NCI-H146 treated with DMSO at 0.1 percent for 48 hours (cell line): ENCODE data around the gene MOB3B.

Source experiments
- DNase-seq: peaks from one replicate; lab custom pipeline; 2025; ENCODE audit not compliant: unreplicated experiment; lab: John Stamatoyannopoulos, UW

MOB3B gene

DNA sequence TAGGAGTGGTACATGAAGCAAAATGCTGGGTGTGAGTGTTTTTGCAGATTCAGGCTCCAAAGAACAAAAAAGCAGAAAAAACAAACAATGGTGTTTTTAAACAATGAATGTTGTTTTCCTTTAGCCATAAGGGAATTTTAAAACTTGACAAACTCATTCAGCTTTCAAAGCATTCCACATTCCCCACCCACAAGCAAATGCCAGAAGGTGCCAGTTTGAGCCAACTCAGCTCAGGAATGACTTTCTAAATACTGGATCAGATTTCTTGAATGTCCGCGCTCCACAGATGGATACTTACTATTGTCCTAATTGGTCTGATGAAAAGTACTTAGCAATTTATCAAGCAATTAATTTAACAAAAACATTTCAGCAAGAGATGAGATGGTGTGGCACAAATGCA, 12.9 kb upstream of the MOB3B start:
- DNase-seq: no peak

- DNase-seq: no peak
These were observed 12.1 kb upstream of the MOB3B start for GRCh38 chr9:27541740-27542139.

GRCh38 chr9:27540502-27540901, 10.9 kb upstream of the MOB3B start:
- DNase-seq: no peak

DNA sequence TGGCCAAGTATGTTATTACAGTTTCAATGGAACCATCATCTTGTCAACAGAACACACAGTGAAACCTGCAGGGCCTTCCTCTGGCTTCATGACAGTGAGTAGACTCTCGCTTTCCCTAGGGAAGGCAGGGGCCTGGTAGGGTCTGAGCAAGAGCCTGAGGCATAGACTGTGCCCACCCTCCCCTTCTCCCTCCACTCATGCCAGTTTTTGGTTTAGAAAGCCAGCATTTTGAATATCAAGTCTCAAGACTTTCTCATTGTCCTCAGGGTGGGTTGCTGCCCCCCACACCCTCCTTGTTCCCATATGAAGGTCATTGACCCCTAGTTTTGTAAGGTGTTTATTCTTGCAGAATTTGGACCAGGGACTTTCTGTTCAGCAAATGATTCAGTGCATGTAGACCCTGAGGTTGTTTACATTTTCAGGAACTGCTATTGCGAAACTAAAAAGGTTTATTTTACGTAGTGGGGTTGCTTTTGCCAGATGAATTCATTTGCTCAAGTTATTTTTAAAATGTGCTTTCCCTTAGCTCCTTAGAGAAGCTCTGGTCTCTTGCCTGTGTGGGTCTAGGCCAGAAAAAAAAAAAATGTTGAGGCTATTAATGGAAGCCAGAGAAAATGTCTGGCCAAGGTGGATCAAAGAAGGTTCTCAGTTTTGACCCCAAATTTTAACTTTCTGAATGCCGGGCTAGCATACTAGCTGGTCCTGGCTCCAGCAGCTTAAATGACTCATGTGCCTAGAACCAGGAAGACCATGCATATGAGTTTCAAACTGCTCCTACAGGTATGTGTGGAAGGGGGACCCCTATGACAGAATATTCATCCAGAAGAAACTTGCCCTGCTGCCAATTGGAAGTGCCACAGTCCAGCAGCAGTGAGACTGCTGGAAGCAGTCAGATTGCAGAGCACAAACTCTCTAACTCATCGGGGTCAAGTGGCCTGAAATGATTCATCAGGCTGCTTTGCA, 10.1 kb upstream of the MOB3B start:
- DNase-seq: no peak

GRCh38 chr9:27538647-27539046, 9.0 kb upstream of the MOB3B start:
- DNase-seq: no peak

GRCh38 chr9:27537756-27538155, 8.1 kb upstream of the MOB3B start:
- no peak for DNase-seq

DNA sequence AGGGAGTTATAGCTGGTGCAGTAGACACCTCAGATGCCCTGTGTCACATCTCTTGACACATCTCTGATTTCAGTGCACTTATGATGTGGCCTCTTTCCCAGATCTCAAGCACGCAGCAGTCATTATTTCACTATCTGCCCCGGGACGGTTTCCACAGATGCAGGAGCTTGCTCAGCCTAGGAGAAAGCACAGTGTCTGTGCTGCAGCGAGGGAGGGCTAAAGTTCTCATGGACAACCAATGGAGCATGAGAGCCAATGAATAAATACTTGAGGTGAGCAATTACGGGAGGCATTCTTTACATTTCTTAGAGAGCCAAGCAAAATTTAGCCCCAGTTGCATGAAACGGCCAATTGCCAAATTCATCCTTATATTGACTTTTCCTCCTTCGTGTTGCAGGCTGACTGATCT, 7.4 kb upstream of the MOB3B start:
- no peak for DNase-seq

DNA sequence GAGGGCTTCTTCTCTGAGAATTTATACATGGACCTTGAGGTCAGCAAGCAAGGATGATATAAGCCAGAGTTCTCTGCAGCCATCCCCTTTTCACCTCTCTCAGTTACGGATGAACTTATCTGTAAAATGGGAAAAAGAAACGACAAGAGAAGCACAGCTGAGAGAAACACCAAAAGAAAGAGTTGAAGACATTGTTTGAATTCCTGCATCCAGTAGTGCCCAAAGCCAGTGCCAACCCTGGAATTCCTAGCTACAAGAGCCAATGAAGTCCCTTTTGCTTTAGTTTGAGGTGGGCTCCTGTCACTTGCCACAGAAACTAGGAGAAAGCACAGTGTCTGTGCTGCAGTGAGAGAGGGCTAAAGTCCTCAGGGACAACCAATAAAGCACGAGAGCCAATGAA, 6.6 kb upstream of the MOB3B start:
- no peak for DNase-seq

DNA sequence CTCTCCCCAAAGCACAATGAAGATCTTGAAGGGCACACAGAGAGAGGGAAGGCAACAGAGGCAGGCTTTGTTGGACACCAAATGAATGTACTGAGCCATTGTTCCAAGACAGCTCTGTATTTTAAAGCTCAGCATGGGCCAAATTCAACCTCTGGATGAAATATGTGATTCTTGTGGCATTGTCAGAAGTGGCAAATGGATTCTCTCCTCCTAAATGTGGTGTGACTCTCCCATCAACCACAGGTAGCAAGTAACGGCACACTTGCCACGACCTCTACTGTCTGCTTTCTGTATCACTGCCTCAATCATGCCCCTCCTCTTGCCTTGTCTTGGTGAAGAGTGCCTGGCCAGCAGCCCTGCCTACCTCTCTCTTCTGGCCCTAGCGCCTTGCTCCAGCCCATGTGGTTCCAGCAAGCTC, 6.1 kb upstream of the MOB3B start:
- no peak for DNase-seq

- no peak for DNase-seq
These were observed 5.1 kb upstream of the MOB3B start for GRCh38 chr9:27534658-27535209.

DNA sequence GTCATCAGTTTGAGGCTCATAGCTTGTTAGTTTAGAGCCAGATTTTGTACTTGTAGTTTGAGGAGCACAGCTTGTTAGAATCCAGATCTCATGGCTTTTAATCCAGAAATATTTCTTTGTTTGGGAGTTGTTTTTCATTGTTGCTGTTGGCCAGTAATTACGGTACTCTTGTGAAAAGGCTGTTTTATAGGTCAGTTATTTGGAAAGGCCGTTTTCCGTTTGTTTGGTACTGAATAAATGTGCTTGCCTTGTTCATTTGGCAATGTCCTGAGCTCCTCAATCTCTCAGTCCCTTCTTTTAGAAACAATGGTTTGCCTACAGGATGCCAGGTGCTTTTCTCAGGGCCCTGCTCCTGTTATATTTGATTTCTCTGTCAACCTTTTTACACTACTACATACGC, 4.5 kb upstream of the MOB3B start:
- DNase-seq: no peak

GRCh38 chr9:27533311-27533710, 3.7 kb upstream of the MOB3B start:
- no peak for DNase-seq

DNA sequence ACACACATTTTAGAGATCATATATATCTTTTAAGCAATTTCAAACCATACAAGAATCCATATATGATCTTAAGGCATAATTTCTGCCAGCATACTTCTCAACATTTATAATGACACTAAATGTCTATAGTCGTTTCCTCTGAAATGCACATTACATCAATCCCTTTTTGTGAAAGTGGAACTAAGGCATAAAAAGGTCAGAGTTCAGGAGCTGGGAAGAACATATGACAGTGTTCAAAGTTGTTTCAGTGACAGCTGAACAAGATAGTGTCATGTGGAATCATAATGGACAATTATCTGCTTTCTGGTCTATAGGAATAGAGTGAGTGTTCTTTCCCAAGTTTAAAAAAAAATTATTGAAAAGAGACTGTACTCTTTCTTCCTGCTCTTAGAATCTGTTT, 2.4 kb upstream of the MOB3B start:
- DNase-seq: no peak

DNA sequence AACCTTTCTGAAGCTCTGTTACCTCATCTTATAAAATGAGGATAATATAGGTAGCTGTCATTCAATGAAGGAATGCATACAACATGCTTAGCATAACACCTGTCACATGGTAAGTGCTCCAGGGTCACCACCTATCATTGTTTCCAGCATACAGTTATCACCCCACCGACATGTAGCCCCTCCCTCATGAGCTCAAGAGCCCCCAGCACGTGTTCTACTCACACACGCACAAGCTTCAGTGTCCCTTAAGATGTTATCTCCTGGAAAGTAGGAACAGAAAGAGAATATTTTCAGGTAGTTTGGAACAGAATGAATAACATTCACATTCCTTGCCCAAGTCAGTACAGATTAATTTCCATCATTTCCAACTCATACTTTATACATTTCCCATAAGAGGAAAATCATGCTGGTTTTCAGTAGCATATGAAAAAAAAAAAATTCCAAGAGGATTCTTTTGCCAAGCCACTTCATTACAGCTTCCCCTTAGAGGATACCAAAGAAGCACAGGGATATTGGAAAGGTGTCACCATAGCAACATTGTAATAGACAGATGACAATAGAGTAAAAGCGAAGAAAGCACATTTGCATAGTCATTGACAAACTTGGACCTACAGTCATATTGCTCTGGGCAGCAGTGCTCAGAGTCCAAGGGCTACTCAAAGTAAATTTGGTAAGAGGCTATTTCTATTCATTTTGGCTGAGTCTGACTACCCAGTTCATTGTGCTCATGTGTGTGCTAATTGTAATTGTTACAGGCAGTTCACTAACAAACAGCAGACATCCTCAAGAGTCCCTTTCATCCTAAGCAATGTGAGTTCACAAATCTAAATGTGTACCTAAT, 1.5 kb upstream of the MOB3B start:
- DNase-seq: no peak

DNA sequence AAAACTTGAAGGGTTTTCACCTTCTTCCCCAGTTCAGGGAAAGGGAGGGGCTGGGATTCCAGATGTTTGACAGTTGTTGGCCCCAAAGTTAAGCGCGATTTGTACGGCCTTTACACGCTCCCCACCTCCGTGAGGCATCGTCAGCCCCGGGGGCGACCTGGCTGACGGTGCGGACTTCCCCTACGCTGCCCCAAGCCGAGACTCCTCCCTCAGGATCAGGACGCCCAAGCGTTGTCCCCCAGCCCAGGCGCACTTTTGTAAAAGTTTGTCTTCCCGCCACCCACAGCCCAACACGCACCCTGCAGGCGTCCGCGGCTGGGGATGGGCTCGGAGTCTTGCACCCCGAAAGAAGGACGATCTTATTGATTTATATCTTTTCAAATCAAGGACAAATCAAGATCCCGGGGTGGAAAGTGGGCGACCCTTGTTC, 713 bp downstream of the MOB3B start:
- no peak for DNase-seq

- no peak for DNase-seq
These were observed 1.3 kb downstream of the MOB3B start for GRCh38 chr9:27528076-27528885.

GRCh38 chr9:27527702-27528075, 1.9 kb downstream of the MOB3B start:
- no peak for DNase-seq

DNA sequence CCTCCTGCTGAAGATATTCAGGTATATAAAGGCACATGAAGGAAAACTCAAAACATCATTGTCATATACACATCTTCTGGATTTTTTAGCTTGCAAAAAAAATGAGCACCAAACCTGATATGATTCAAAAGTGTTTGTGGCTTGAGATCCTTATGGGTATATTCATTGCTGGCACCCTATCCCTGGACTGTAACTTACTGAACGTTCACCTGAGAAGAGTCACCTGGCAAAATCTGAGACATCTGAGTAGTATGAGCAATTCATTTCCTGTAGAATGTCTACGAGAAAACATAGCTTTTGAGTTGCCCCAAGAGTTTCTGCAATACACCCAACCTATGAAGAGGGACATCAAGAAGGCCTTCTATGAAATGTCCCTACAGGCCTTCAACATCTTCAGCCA, 5.4 kb downstream of the MOB3B start, which contains the start of gene IFNK:
Gene IFNK, plus strand, starts transcription at position 55 of the 400 bp plus-strand sequence. Its CDS starts 47 bp downstream, at position 102.
- DNase-seq: no peak

DNA sequence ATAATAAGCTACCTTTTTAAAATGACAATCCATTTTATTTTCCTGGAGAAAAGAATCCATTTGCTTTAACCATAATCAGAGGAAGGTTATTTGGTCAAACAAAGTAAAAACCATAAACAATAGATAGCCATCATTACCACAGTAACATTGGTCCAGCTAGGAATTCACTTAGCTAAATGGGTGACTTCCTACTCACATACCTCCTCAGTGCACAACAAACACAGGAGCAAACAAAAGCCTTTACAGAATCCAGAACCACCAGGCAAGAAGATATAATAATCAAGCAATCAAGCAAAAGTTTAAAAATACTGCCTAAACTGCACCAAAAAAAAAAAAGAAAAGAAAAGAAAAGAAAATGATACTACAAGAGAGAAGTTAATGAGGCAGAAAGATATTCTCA, 6.5 kb downstream of the MOB3B start:
- DNase-seq: no peak

DNA sequence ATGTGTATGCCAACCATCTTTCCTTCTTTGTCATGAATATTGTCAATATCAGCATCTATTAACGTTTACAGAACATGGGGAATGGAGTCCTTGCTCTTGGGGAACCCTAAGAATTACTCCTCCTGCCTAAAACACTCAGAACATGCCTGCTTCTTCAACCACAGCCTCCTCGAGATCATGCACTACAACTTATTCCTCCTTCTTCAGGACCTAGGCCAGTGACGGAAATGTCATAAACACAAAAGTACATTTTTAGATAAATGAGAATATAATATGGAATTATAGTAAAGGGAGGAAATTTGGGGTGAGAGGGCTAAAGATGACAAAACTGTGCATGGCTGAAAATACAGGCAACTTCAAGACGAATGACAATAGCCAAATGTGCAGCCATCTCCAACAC, 8.6 kb downstream of the MOB3B start:
- DNase-seq: no peak
